IMR-90 (cell line): ENCODE data around the gene CDNF. TPM values are rescaled to one million over a fixed set of nuclear protein-coding genes. Genes with fewer than 3 reads are reported as not detected.

Experiments used
- ATAC-seq: fragments of 200-7000 bp; cut with Tn5 transposase; 2 replicates; pipeline ENCODE4 v1.9.1; 2020; ENCODE audit warnings: low read depth, mild to moderate bottlenecking, moderate library complexity
- BruUV-seq: library from RNA; stranded (reverse); fragments of 400-500 nt; replicated peaks from 2 replicates; lab custom pipeline; 2021; lab: Mats Ljungman, UMichigan
- CTCF ChIA-PET: fragments of 300-600 bp; formaldehyde crosslinking; extraction: SDS; loops from one replicate; lab custom pipeline; 2021; ENCODE audit warnings: antibody characterized with exemption; lab: Yijun Ruan, JAX
- POLR2A ChIA-PET: fragments of 300-600 bp; sonication (Branson Sonifier 250); formaldehyde crosslinking; loops from one replicate; lab custom pipeline; 2022; ENCODE audit warnings: antibody characterized with exemption; ENCODE audit not compliant: unreplicated experiment; lab: Charles Lee
- DNase-seq: peaks from one replicate; pipeline ENCODE4 v3.0.0; 2013
- H2AFZ ChIP-seq: replicated peaks from 2 replicates; pipeline ENCODE3; 2013; ENCODE audit warnings: low read length, mild to moderate bottlenecking; ENCODE audit not compliant: poor library complexity
- H2AK5ac ChIP-seq: 2 replicates; pipeline ENCODE4 v1.6.1; 2013; ENCODE audit warnings: low read depth, low read length, inconsistent platforms
- H2AK9ac ChIP-seq: replicated peaks from 2 replicates; pipeline ENCODE3; 2013; ENCODE audit warnings: mild to moderate bottlenecking, low read depth, low read length, moderate library complexity; ENCODE audit not compliant: poor library complexity
- H2BK120ac ChIP-seq: 2 replicates; pipeline ENCODE4 v1.6.1; 2013; ENCODE audit warnings: low read depth, low read length, inconsistent platforms
- H2BK15ac ChIP-seq: 3 replicates; pipeline ENCODE4 v1.6.1; 2013; ENCODE audit warnings: low read depth, low read length, inconsistent platforms
- H2BK20ac ChIP-seq: 2 replicates; pipeline ENCODE4 v1.6.1; 2013; ENCODE audit warnings: low read depth, mild to moderate bottlenecking, inconsistent platforms, low read length, moderate library complexity
- H2BK5ac ChIP-seq: 2 replicates; pipeline ENCODE4 v1.6.1; 2013; ENCODE audit warnings: mild to moderate bottlenecking, low read depth, low read length, inconsistent platforms; ENCODE audit not compliant: poor library complexity, severe bottlenecking
- H3K14ac ChIP-seq: replicated peaks from 2 replicates; pipeline ENCODE4 v1.6.1; 2013; ENCODE audit warnings: low read depth, low read length, inconsistent platforms
- H3K18ac ChIP-seq: 2 replicates; pipeline ENCODE4 v1.6.1; 2013; ENCODE audit warnings: low read depth, low read length, control low read depth
- H3K23ac ChIP-seq: 2 replicates; pipeline ENCODE4 v1.6.1; 2013; ENCODE audit warnings: low read depth, low read length, inconsistent platforms
- H3K27ac ChIP-seq: 2 replicates; pipeline ENCODE4 v1.5.1; 2013; ENCODE audit warnings: mild to moderate bottlenecking, control low read depth, low read length; ENCODE audit not compliant: insufficient read depth
- H3K27me3 ChIP-seq: 2 replicates; pipeline ENCODE4 v1.6.1; 2013; ENCODE audit warnings: low read length; ENCODE audit not compliant: control insufficient read depth, insufficient read depth
- H3K36me3 ChIP-seq: 2 replicates; pipeline ENCODE4 v1.6.1; 2013; ENCODE audit warnings: low read length, mixed read lengths; ENCODE audit not compliant: control insufficient read depth, insufficient read depth
- H3K4ac ChIP-seq: 2 replicates; pipeline ENCODE4 v1.6.1; 2013; ENCODE audit warnings: low read depth, low read length, inconsistent platforms
- H3K4me1 ChIP-seq: 2 replicates; pipeline ENCODE4 v1.6.1; 2013; ENCODE audit warnings: low read length, mixed read lengths; ENCODE audit not compliant: control insufficient read depth, insufficient read depth
- H3K4me2 ChIP-seq: 2 replicates; pipeline ENCODE4 v1.6.1; 2013; ENCODE audit warnings: low read depth, mild to moderate bottlenecking, control low read depth, low read length, moderate library complexity
- H3K4me3 ChIP-seq: 2 replicates; pipeline ENCODE4 v1.5.1; 2013; ENCODE audit warnings: low read depth, mild to moderate bottlenecking, control low read depth, low read length, moderate library complexity; ENCODE audit not compliant: insufficient read depth
- H3K56ac ChIP-seq: 2 replicates; pipeline ENCODE4 v1.6.1; 2013; ENCODE audit warnings: low read length, inconsistent platforms; ENCODE audit not compliant: insufficient read depth; ENCODE audit errors: extremely low read depth
- H3K79me1 ChIP-seq, 2 experiments: 2 replicates each; pipeline ENCODE4 v1.6.1; 2013; ENCODE audit warnings: low read length in 2 of 2, inconsistent platforms in 1 of 2, low read depth in 1 of 2
- H3K9ac ChIP-seq: 2 replicates; pipeline ENCODE4 v1.6.1; 2013; ENCODE audit warnings: low read depth, low read length, control low read depth
- H3K9me1 ChIP-seq: 2 replicates; pipeline ENCODE4 v1.6.1; 2013; ENCODE audit warnings: low read length, inconsistent platforms; ENCODE audit not compliant: insufficient read depth
- H3K9me3 ChIP-seq: 2 replicates; pipeline ENCODE4 v1.6.1; 2013; ENCODE audit warnings: low read length; ENCODE audit not compliant: control insufficient read depth, insufficient read depth
- H4K20me1 ChIP-seq: 2 replicates; pipeline ENCODE4 v1.6.1; 2013; ENCODE audit warnings: low read length, inconsistent platforms; ENCODE audit not compliant: insufficient read depth
- H4K5ac ChIP-seq: 2 replicates; pipeline ENCODE4 v1.6.1; 2013; ENCODE audit warnings: mild to moderate bottlenecking, low read depth, low read length, control low read depth
- H4K8ac ChIP-seq, 2 experiments: 2 replicates each; pipeline ENCODE4 v1.6.1; 2013; ENCODE audit warnings: low read depth in 2 of 2, low read length in 2 of 2, control low read depth in 1 of 2, inconsistent platforms in 1 of 2
- H4K91ac ChIP-seq: 2 replicates; pipeline ENCODE4 v1.6.1; 2013; ENCODE audit warnings: low read depth, low read length, inconsistent platforms; ENCODE audit not compliant: insufficient read depth
- BHLHE40 ChIP-seq: fragments of 150-350 bp; IDR thresholded peaks from 2 replicates; pipeline ENCODE4 v1.6.1; 2016; ENCODE audit warnings: mild to moderate bottlenecking, low read depth, low read length
- CEBPB ChIP-seq: IDR thresholded peaks from 2 replicates; pipeline ENCODE4 v1.6.1; 2012; ENCODE audit warnings: low read depth, low read length, improper control_type of control experiment
- CHD1 ChIP-seq: IDR thresholded peaks from 2 replicates; pipeline ENCODE4 v1.6.1; 2012; ENCODE audit warnings: low read depth, low read length, improper control_type of control experiment
- ELK1 ChIP-seq: fragments of 150-350 bp; IDR thresholded peaks from 2 replicates; pipeline ENCODE4 v1.6.1; 2016; ENCODE audit warnings: low read depth, mild to moderate bottlenecking, low read length, moderate library complexity, borderline replicate concordance
- FOS ChIP-seq: fragments of 150-350 bp; IDR thresholded peaks from 2 replicates; pipeline ENCODE4 v1.6.1; 2016; ENCODE audit warnings: low read depth, low read length
- MAFK ChIP-seq: IDR thresholded peaks from 2 replicates; pipeline ENCODE4 v1.6.1; 2012; ENCODE audit warnings: low read depth, low read length, improper control_type of control experiment
- MAZ ChIP-seq: IDR thresholded peaks from 2 replicates; pipeline ENCODE4 v1.6.1; 2012; ENCODE audit warnings: low read depth, mild to moderate bottlenecking, low read length, improper control_type of control experiment, moderate library complexity, borderline replicate concordance
- NFE2L2 ChIP-seq: fragments of 150-350 bp; IDR thresholded peaks from 2 replicates; pipeline ENCODE4 v1.6.1; 2016; ENCODE audit warnings: low read depth, mild to moderate bottlenecking, low read length
- POLR2A ChIP-seq: IDR thresholded peaks from 2 replicates; pipeline ENCODE4 v1.6.1; 2012; ENCODE audit warnings: mild to moderate bottlenecking, low read depth, low read length
- RAD21 ChIP-seq: IDR thresholded peaks from 2 replicates; pipeline ENCODE4 v1.6.1; 2012; ENCODE audit warnings: low read length, improper control_type of control experiment
- RCOR1 ChIP-seq: IDR thresholded peaks from 2 replicates; pipeline ENCODE4 v1.6.1; 2012; ENCODE audit warnings: mild to moderate bottlenecking, low read length, improper control_type of control experiment; ENCODE audit not compliant: insufficient replicate concordance
- RFX5 ChIP-seq: IDR thresholded peaks from 2 replicates; pipeline ENCODE4 v1.8.0; 2012; ENCODE audit warnings: low read depth, mild to moderate bottlenecking, low read length, moderate library complexity
- SMC3 ChIP-seq: fragments of 150-350 bp; IDR thresholded peaks from 2 replicates; pipeline ENCODE4 v1.6.1; 2016; ENCODE audit warnings: low read depth, mild to moderate bottlenecking, antibody characterized with exemption, low read length, moderate library complexity
- WGBS, 2 experiments: methylation state at CpG; one replicate each; pipeline versions ENCODE4 v1.1.5 to v1.1.7; 2013; ENCODE audit warnings: missing lambda C conversion rate in 2 of 2; ENCODE audit not compliant: insufficient read length in 1 of 2; ENCODE audit errors: extremely low coverage in 2 of 2; 5-methylcytosine and 5-hydroxymethylcytosine counted together
- dilution Hi-C: fragments of 300-500 bp; cut with HindIII; formaldehyde crosslinking; loops from one replicate; pipeline ENCODE4 v1.14.3; 2018; ENCODE audit warnings: low sequenced_read_pairs; ENCODE audit not compliant: unreplicated experiment
- in situ Hi-C: fragments of 300-500 bp; cut with MboI; formaldehyde crosslinking; loops from 3 replicates; pipeline ENCODE4 v1.14.3; 2019; ENCODE audit warnings: low sequenced_read_pairs, inconsistent platforms, mixed read lengths
- intact Hi-C: fragments of 100-400 bp; cut with micrococcal nuclease; formaldehyde crosslinking; loops from 2 replicates; pipeline ENCODE4 v1.10.0; 2022
- polyA plus RNA-seq, 3 experiments: library from polyadenylated mRNA; depleted of rRNA; stranded (reverse); fragments of >200 nt; gene quantifications; 2 replicates each; pipeline ENCODE4 v1.2.3, GENCODE V29; 2012; ENCODE audit warnings: low replicate concordance in 1 of 3
- total RNA-seq: library from RNA; depleted of rRNA; stranded (reverse); fragments of >200 nt; gene quantifications from 2 replicates; pipeline ENCODE4 v1.2.3, GENCODE V29; 2012
- TF ChIP-seq, protein P1 (sequence below): fragments of 150-350 bp; IDR thresholded peaks from 2 replicates; pipeline ENCODE4 v1.6.1; 2017; ENCODE audit warnings: mild to moderate bottlenecking, antibody characterized with exemption, low read length, low read depth

Gene CDNF
- total and polyA plus RNA-seq, 2 of the 4 experiments (the other 2 are of a cell fraction): 0.72 to 1.3 TPM

GRCh38 chr10:14820010-14820774, 17.6 kb downstream of the CDNF start:
- Histone ChIP-seq H3K36me3 (no peaks in the 10 kb centered on the region), H3K4me2 (peak overlapping the region; percentile 16), H2BK120ac (peak overlapping the region; percentile 79), H4K5ac (no peak overlapping the region), H2AFZ (peak overlapping the region; percentile 33), H4K91ac (peak overlapping the region; percentile 72), H3K27me3 (no peaks in the 10 kb centered on the region; the same call in 1 of the 2 replicates), H3K9ac (no peak overlapping the region), H2BK5ac (peak overlapping the region; percentile 29), H2AK9ac (no peak overlapping the region), H3K14ac (peak overlapping the region; percentile 55; the same call in 1 of the 2 replicates), H4K20me1 (no peaks in the 10 kb centered on the region), H3K9me1 (peaks cover 4% of the 10 kb centered on the region; the same call in 1 of the 2 replicates), H3K4ac (peak overlapping the region; percentile 73), H3K4me3 (no peak overlapping the region), H2BK20ac (peak overlapping the region; percentile 91), H4K8ac (peak overlapping the region; percentile 12 to 49; a peak in 3 of 4 replicates), H2AK5ac (peak overlapping the region; percentile 92; the same call in 1 of the 2 replicates), H3K4me1 (peaks cover 3% of the 10 kb centered on the region), H3K56ac (no peak overlapping the region), H3K79me1 (peaks cover 0 to 4% of the 10 kb centered on the region in 2 experiments; a peak in 1 of 4 replicates), H3K27ac (peak overlapping the region; percentile 5; the same call in 1 of the 2 replicates), H2BK15ac (peak overlapping the region; percentile 79; the same call in 1 of the 3 replicates), H3K18ac (no peak overlapping the region), H3K23ac (no peak overlapping the region), H3K9me3 (no peaks in the 10 kb centered on the region)
- WGBS, 2 experiments: no CpG with 5 or more reads among the region's 10 CpGs
- ChIA-PET POLR2A (interaction anchor here (0.6 kb wide), 1 partner anchor 208 kb away, joined by 3 read pairs; no protein-coding TSS in a partner anchor), CTCF (interaction anchor here (0.5 kb wide), 1 partner anchor 284 kb away, joined by 3 read pairs; no protein-coding TSS in a partner anchor)
- intact Hi-C loops: loop anchor here (5.0 to 10.0 kb wide), 2 partner anchors 163 to 625 kb away; no protein-coding TSS in a partner anchor
- DNase-seq: peak; percentile 95
- peak; percentile 97 for ATAC-seq
- in situ Hi-C loops: loop anchor here (5.0 to 25.0 kb wide), 3 partner anchors 225 to 633 kb away; no protein-coding TSS in a partner anchor
- BruUV-seq: no TSS peak
- dilution Hi-C loops: no loop called here
- TF ChIP-seq ELK1 (no peak), RAD21 (peak; percentile 33; the same call in 1 of the 2 replicates), NFE2L2 (no peak), BHLHE40 (no peak), CHD1 (no peak), MAZ (no peak), POLR2A (no peak), RFX5 (no peak), MAFK (no peak), SMC3 (peak; percentile 7; the same call in 1 of the 2 replicates), FOS (0 out of 2 replicates have a peak, but pooled peaks have one; percentile 39), RCOR1 (no peak), CEBPB (no peak)
- TF ChIP-seq, protein P1, sequence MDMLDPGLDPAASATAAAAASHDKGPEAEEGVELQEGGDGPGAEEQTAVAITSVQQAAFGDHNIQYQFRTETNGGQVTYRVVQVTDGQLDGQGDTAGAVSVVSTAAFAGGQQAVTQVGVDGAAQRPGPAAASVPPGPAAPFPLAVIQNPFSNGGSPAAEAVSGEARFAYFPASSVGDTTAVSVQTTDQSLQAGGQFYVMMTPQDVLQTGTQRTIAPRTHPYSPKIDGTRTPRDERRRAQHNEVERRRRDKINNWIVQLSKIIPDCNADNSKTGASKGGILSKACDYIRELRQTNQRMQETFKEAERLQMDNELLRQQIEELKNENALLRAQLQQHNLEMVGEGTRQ: no peak
